HG03521 (cell line): ENCODE results near the gene HRAS.
"Not testable (repeated sequence)": the region's sequence is repeated elsewhere in the genome, so short reads cannot be mapped to it uniquely, and the experiment has no call there.

Source experiments
- ATAC-seq: cut with Tn5 transposase; IDR thresholded peaks from one replicate; pipeline ENCODE4 v1.9.1; 2021; ENCODE audit warnings: mild to moderate bottlenecking, moderate library complexity; ENCODE audit not compliant: unreplicated experiment

HRAS gene

GRCh38 chr11:534396-535209, 773 bp downstream of the HRAS start:
- ATAC-seq = no peak

GRCh38 chr11:533586-534395, 1.6 kb downstream of the HRAS start:
- no peak for ATAC-seq

- no peak for ATAC-seq
Observed at GRCh38 chr11:532986-533585, 2.3 kb downstream of the HRAS start.

- ATAC-seq = no peak
Observed at GRCh38 chr11:532527-532985, 2.8 kb downstream of the HRAS start.

GRCh38 chr11:531919-532526, 3.4 kb downstream of the HRAS start:
- ATAC-seq = no peak

- ATAC-seq = no peak
Observed at GRCh38 chr11:530960-531831, 4.2 kb downstream of the HRAS start.

- ATAC-seq = no peak
Observed at GRCh38 chr11:529728-530411, 5.5 kb downstream of the HRAS start.

GRCh38 chr11:528815-529727, 6.3 kb downstream of the HRAS start:
- ATAC-seq = no peak

GRCh38 chr11:528166-528814, 7.1 kb downstream of the HRAS start:
- no peak for ATAC-seq

- no peak for ATAC-seq
Observed at GRCh38 chr11:526192-526591, 9.2 kb downstream of the HRAS start.

- no peak for ATAC-seq
Observed at GRCh38 chr11:521177-521688, 14.1 kb downstream of the HRAS start.

- ATAC-seq = no peak
Observed at GRCh38 chr11:520428-521176, 14.8 kb downstream of the HRAS start.

- ATAC-seq = peak; percentile 93
Observed at GRCh38 chr11:518463-519202, 16.7 kb downstream of the HRAS start.

- not testable (repeated sequence) for ATAC-seq
Observed at GRCh38 chr11:516918-517685, 18.3 kb downstream of the HRAS start.

GRCh38 chr11:516400-516799, 19.0 kb downstream of the HRAS start:
- ATAC-seq = no peak

- ATAC-seq = no peak
Observed at GRCh38 chr11:515131-515530, 20.2 kb downstream of the HRAS start.
